ENCODE data around the gene IGBP1.

Gene IGBP1

DNA sequence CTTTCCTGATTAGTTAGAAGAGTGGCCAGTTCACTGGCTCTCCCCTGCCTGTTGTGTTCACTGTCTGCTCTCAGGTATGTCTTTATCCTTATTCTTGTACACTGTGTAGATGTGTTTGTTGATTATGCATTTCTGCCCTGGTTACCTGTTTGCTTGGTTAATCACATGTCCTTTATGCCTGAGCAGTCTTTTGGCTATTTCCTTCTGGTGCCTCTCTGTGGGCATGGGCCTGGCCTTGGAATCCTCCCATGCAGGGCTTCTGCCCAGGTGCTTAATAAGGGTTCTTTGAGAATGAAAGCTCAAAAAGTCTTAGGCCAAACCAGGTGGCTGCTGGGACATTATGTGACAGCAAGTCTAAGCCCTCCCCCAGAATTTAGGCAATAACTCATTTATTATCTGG, 44.5 kb upstream of the IGBP1 start:
- no peaks in the 10 kb centered on the region for H3F3A ChIP-seq (ENCODE audit: low read depth)
- no peak overlapping the region for H2AFZ ChIP-seq (ENCODE audit: low read length)

DNA sequence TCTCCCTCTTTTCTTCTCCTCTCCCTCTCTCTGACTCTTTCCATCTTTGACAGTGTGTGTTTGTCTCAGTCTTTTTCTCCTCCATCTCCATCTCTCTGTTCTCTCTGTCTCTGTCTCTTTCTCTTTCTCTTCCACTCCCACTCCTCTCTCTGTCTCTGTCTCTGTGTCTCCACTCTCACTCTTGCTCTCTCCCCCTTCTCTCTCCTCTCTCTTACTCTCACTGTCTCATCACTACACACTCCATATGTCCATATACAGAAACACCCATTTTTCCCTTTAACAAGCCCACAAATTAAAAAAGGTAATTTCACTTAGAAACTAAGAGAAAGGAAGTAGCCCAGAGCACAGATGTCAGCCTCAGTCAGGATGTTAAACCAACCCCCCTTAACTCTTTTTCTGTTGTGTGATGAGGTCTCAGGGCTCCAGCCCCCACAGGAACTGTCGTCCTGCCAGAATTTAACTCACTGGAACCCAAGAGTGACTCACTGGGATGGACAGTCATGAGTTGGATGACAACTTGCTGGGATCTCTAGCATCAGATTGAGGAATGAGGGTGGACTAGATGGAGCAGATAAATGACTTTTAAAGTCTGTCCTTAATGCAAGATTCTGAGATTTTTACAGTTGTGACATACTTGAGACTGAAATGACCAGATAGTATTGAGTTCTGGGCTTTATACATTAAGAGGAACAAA, 43.5 kb upstream of the IGBP1 start:
- Histone ChIP-seq H4K20me1 (ENCODE audit: insufficient read depth, low read length, poor library complexity, severe bottlenecking) (no peaks in the 10 kb centered on the region), H3F3A (ENCODE audit: low read depth) (no peaks in the 10 kb centered on the region), H3K4me2 (ENCODE audit: low read depth, low read length, poor library complexity, severe bottlenecking) (no peak overlapping the region), H3K4me3 (ENCODE audit: low read length, poor library complexity, severe bottlenecking) (no peak overlapping the region), H3K9ac (ENCODE audit: low read depth, low read length, poor library complexity, severe bottlenecking) (no peak overlapping the region), H3K4me1 (ENCODE audit: insufficient read depth, low read length, poor library complexity, severe bottlenecking) (no peaks in the 10 kb centered on the region), H2AFZ (ENCODE audit: low read length) (no peak overlapping the region), H3K9me3 (ENCODE audit: insufficient read depth, low read depth, low read length) (no peaks in the 10 kb centered on the region), H3K9me2 (replicated peaks; ENCODE audit: low read depth, low read length) (no peaks in the 10 kb centered on the region), H3K36me3 (ENCODE audit: insufficient read depth, low read length) (no peaks in the 10 kb centered on the region), H3K27me3 (ENCODE audit: insufficient read depth, low read length, poor library complexity, severe bottlenecking) (no peaks in the 10 kb centered on the region), H3K79me2 (ENCODE audit: insufficient read depth, low read length) (no peaks in the 10 kb centered on the region)
- TF ChIP-seq, protein P1, sequence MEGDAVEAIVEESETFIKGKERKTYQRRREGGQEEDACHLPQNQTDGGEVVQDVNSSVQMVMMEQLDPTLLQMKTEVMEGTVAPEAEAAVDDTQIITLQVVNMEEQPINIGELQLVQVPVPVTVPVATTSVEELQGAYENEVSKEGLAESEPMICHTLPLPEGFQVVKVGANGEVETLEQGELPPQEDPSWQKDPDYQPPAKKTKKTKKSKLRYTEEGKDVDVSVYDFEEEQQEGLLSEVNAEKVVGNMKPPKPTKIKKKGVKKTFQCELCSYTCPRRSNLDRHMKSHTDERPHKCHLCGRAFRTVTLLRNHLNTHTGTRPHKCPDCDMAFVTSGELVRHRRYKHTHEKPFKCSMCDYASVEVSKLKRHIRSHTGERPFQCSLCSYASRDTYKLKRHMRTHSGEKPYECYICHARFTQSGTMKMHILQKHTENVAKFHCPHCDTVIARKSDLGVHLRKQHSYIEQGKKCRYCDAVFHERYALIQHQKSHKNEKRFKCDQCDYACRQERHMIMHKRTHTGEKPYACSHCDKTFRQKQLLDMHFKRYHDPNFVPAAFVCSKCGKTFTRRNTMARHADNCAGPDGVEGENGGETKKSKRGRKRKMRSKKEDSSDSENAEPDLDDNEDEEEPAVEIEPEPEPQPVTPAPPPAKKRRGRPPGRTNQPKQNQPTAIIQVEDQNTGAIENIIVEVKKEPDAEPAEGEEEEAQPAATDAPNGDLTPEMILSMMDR (conservative IDR thresholded peaks at IDR 0.05; ENCODE audit: low read length), result no peak
- no peak for TF ChIP-seq EZH2phosphoT487 (IDR thresholded peaks at IDR 0.05; ENCODE audit: borderline replicate concordance)

More for the DNA sequence above, 44.5 kb upstream of the IGBP1 start:
- TF ChIP-seq EZH2phosphoT487 (IDR thresholded peaks at IDR 0.05; ENCODE audit: borderline replicate concordance), result no peak
- TF ChIP-seq, protein P1 (conservative IDR thresholded peaks at IDR 0.05; ENCODE audit: low read length), result no peak
- H3K9me2 ChIP-seq (replicated peaks; ENCODE audit: low read depth, low read length), result no peaks in the 10 kb centered on the region
- H3K4me1 ChIP-seq (ENCODE audit: insufficient read depth, low read length, poor library complexity, severe bottlenecking), result no peaks in the 10 kb centered on the region
- H3K4me2 ChIP-seq (ENCODE audit: low read depth, low read length, poor library complexity, severe bottlenecking), result no peak overlapping the region
- no peaks in the 10 kb centered on the region for H3K79me2 ChIP-seq (ENCODE audit: insufficient read depth, low read length)
- no peak overlapping the region for H3K4me3 ChIP-seq (ENCODE audit: low read length, poor library complexity, severe bottlenecking)
- H3K9ac ChIP-seq (ENCODE audit: low read depth, low read length, poor library complexity, severe bottlenecking), result no peak overlapping the region
- no peaks in the 10 kb centered on the region for H3K9me3 ChIP-seq (ENCODE audit: insufficient read depth, low read depth, low read length)
- H3K36me3 ChIP-seq (ENCODE audit: insufficient read depth, low read length), result no peaks in the 10 kb centered on the region
- H3K27me3 ChIP-seq (ENCODE audit: insufficient read depth, low read length, poor library complexity, severe bottlenecking), result no peaks in the 10 kb centered on the region
- no peaks in the 10 kb centered on the region for H4K20me1 ChIP-seq (ENCODE audit: insufficient read depth, low read length, poor library complexity, severe bottlenecking)

DNA sequence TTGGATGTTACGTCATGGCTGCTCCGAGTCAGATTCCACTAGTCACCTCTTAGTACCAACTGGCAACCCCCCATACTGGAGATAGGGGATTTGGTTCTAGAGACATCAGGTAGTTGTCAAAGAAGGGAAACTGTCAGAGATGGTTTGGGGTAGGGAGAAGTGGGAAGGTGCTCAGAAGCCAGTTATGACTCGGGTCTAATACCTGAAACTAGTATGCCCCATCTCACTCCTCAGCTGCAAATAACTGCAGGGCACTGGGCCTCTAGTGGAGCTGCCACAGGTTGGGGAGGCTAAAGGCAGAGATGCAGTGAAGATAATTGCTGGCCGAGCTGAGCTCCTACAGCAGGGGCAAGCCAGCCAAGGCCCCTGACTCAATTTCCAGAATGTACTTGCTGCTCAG, 41.0 kb upstream of the IGBP1 start:
- TF ChIP-seq EZH2phosphoT487 (IDR thresholded peaks at IDR 0.05; ENCODE audit: borderline replicate concordance), result no peak
- TF ChIP-seq, protein P1 (conservative IDR thresholded peaks at IDR 0.05; ENCODE audit: low read length), result no peak
- no peaks in the 10 kb centered on the region for H3K4me1 ChIP-seq (ENCODE audit: insufficient read depth, low read length, poor library complexity, severe bottlenecking)

More for the DNA sequence above, 41.0 kb upstream of the IGBP1 start:
- Histone ChIP-seq H3K27me3 (ENCODE audit: insufficient read depth, low read length, poor library complexity, severe bottlenecking) (no peaks in the 10 kb centered on the region), H3K9ac (ENCODE audit: low read depth, low read length, poor library complexity, severe bottlenecking) (no peak overlapping the region), H3F3A (ENCODE audit: low read depth) (no peaks in the 10 kb centered on the region), H4K20me1 (ENCODE audit: insufficient read depth, low read length, poor library complexity, severe bottlenecking) (no peaks in the 10 kb centered on the region), H2AFZ (ENCODE audit: low read length) (no peak overlapping the region), H3K4me3 (ENCODE audit: low read length, poor library complexity, severe bottlenecking) (no peak overlapping the region), H3K9me3 (ENCODE audit: insufficient read depth, low read depth, low read length) (no peaks in the 10 kb centered on the region), H3K36me3 (ENCODE audit: insufficient read depth, low read length) (no peaks in the 10 kb centered on the region), H3K9me2 (replicated peaks; ENCODE audit: low read depth, low read length) (no peaks in the 10 kb centered on the region), H3K4me2 (ENCODE audit: low read depth, low read length, poor library complexity, severe bottlenecking) (no peak overlapping the region), H3K79me2 (ENCODE audit: insufficient read depth, low read length) (no peaks in the 10 kb centered on the region)
